Mesenchymal stem cell (in vitro differentiated cells and primary cell): Measurements from ENCODE around the gene SCN2B.

ENCODE experiments used
- DNase-seq: peaks from one replicate; pipeline ENCODE4 v3.0.0-alpha.2; 2013
- H2AFZ ChIP-seq: one replicate; pipeline ENCODE4 v1.6.1; 2013; ENCODE audit warnings: low read depth, mild to moderate bottlenecking, control low read depth, inconsistent platforms, low read length, moderate library complexity
- H2AK5ac ChIP-seq: 2 replicates; pipeline ENCODE4 v1.6.1; 2013; ENCODE audit warnings: low read length, moderate library complexity, mild to moderate bottlenecking, inconsistent platforms; ENCODE audit not compliant: severe bottlenecking
- H2BK120ac ChIP-seq: one replicate; pipeline ENCODE4 v1.6.1; 2013; ENCODE audit warnings: low read depth, mild to moderate bottlenecking, inconsistent platforms, low read length, moderate library complexity
- H2BK12ac ChIP-seq, 2 experiments: one replicate each; pipeline ENCODE4 v1.6.1; 2013; ENCODE audit warnings: inconsistent platforms in 2 of 2, low read length in 2 of 2, mild to moderate bottlenecking in 2 of 2, moderate library complexity in 2 of 2, control low read depth in 1 of 2
- H2BK15ac ChIP-seq: one replicate; pipeline ENCODE4 v1.6.1; 2013; ENCODE audit warnings: mild to moderate bottlenecking, low read depth, inconsistent platforms; ENCODE audit not compliant: poor library complexity, severe bottlenecking
- H2BK5ac ChIP-seq: 2 replicates; pipeline ENCODE4 v1.6.1; 2013; ENCODE audit warnings: low read depth, mild to moderate bottlenecking, low read length, control low read depth, inconsistent platforms; ENCODE audit not compliant: poor library complexity, severe bottlenecking
- H3K14ac ChIP-seq, 2 experiments: one replicate each; pipeline ENCODE4 v1.6.1; 2013; ENCODE audit warnings: inconsistent platforms in 2 of 2, low read length in 2 of 2, control low read depth in 1 of 2, mild to moderate bottlenecking in 1 of 2, moderate library complexity in 1 of 2
- H3K18ac ChIP-seq, 2 experiments: one replicate each; pipeline ENCODE4 v1.6.1; 2013; ENCODE audit warnings: inconsistent platforms in 2 of 2, low read length in 2 of 2, control low read depth in 1 of 2, low read depth in 1 of 2, mild to moderate bottlenecking in 1 of 2
- H3K23ac ChIP-seq, 2 experiments: one replicate each; pipeline ENCODE4 v1.6.1; 2013; ENCODE audit warnings: inconsistent platforms in 2 of 2, low read length in 2 of 2, mild to moderate bottlenecking in 2 of 2, moderate library complexity in 2 of 2, control low read depth in 1 of 2
- H3K27ac ChIP-seq: 2 replicates; pipeline ENCODE4 v1.5.1; 2013; ENCODE audit warnings: mild to moderate bottlenecking, moderate library complexity, low read length, control low read depth, inconsistent platforms; ENCODE audit not compliant: poor library complexity, severe bottlenecking
- H3K27me3 ChIP-seq, 2 experiments: 2 replicates each; pipeline versions ENCODE4 v1.6.1 to v1.7.0; 2013; ENCODE audit warnings: low read length in 2 of 2, mild to moderate bottlenecking in 2 of 2, moderate library complexity in 2 of 2, control low read depth in 1 of 2, inconsistent platforms in 1 of 2; ENCODE audit not compliant: control insufficient read depth in 1 of 2, insufficient read depth in 1 of 2
- H3K36me3 ChIP-seq, 2 experiments: 2 replicates each; pipeline versions ENCODE4 v1.6.1 to v1.7.0; 2013; ENCODE audit warnings: low read length in 2 of 2, control low read depth in 1 of 2, inconsistent platforms in 1 of 2, low read depth in 1 of 2, mild to moderate bottlenecking in 1 of 2; ENCODE audit not compliant: insufficient read depth in 2 of 2, control insufficient read depth in 1 of 2
- H3K4ac ChIP-seq, 2 experiments: one replicate each; pipeline ENCODE4 v1.6.1; 2013; ENCODE audit warnings: inconsistent platforms in 2 of 2, low read length in 2 of 2, mild to moderate bottlenecking in 2 of 2, moderate library complexity in 2 of 2, control low read depth in 1 of 2, low read depth in 1 of 2
- H3K4me1 ChIP-seq: 2 replicates; pipeline ENCODE4 v1.6.1; 2013; ENCODE audit warnings: low read depth, low read length, control low read depth; ENCODE audit not compliant: control insufficient read depth, insufficient read depth
- H3K4me2 ChIP-seq: 2 replicates; pipeline ENCODE4 v1.6.1; 2013; ENCODE audit warnings: low read length, mild to moderate bottlenecking, inconsistent platforms; ENCODE audit not compliant: poor library complexity, severe bottlenecking
- H3K4me3 ChIP-seq, 2 experiments: 2 replicates each; pipeline versions ENCODE4 v1.5.1 to v1.7.0; 2013; ENCODE audit warnings: low read length in 2 of 2, mild to moderate bottlenecking in 2 of 2, control low read depth in 1 of 2, low read depth in 1 of 2; ENCODE audit not compliant: insufficient read depth in 1 of 2
- H3K79me1 ChIP-seq: replicated peaks from 2 replicates; pipeline ENCODE4 v1.6.1; 2013; ENCODE audit warnings: mild to moderate bottlenecking, control low read depth, low read length, inconsistent platforms; ENCODE audit not compliant: poor library complexity, severe bottlenecking
- H3K9ac ChIP-seq: 2 replicates; pipeline ENCODE4 v1.7.0; 2013; ENCODE audit warnings: mild to moderate bottlenecking, low read length, moderate library complexity
- H3K9me3 ChIP-seq: 2 replicates; pipeline ENCODE4 v1.7.0; 2013; ENCODE audit warnings: mild to moderate bottlenecking, low read length; ENCODE audit not compliant: control insufficient read depth
- H4K8ac ChIP-seq: one replicate; pipeline ENCODE4 v1.6.1; 2013; ENCODE audit warnings: inconsistent platforms, mild to moderate bottlenecking, low read length, moderate library complexity
- H4K91ac ChIP-seq: one replicate; pipeline ENCODE4 v1.6.1; 2013; ENCODE audit warnings: mild to moderate bottlenecking, low read length, inconsistent platforms
- WGBS: methylation state at CpG from one replicate; pipeline ENCODE4 v1.1.7; 2013; ENCODE audit warnings: mixed read lengths; 5-methylcytosine and 5-hydroxymethylcytosine counted together

SCN2B gene

GRCh38 chr11:118169300-118170140, 6.9 kb downstream of the SCN2B start:
- H3K27me3 ChIP-seq: peaks cover 82 to 83% of the 10 kb centered on the region in 2 experiments
- H3K79me1 ChIP-seq: no peaks in the 10 kb centered on the region
- H3K9ac ChIP-seq: no peak overlapping the region
- 71% methylated on average over 6 of the region's 7 CpGs for WGBS
- no peak overlapping the region for H3K4ac ChIP-seq
- H3K4me1 ChIP-seq: peaks cover 7% of the 10 kb centered on the region
- no peak overlapping the region for H3K18ac ChIP-seq
- H3K14ac ChIP-seq: no peak overlapping the region
- DNase-seq: no peak
- no peak overlapping the region for H3K4me3 ChIP-seq
- no peak overlapping the region for H2BK5ac ChIP-seq
- H3K36me3 ChIP-seq: no peaks in the 10 kb centered on the region
- H4K91ac ChIP-seq: no peak overlapping the region
- H2AK5ac ChIP-seq: no peak overlapping the region
- no peak overlapping the region for H3K23ac ChIP-seq
- H3K27ac ChIP-seq: no peak overlapping the region
- H4K8ac ChIP-seq: no peak overlapping the region
- no peak overlapping the region for H2BK12ac ChIP-seq
- H3K4me2 ChIP-seq: no peak overlapping the region
- no peak overlapping the region for H2BK120ac ChIP-seq
- H2AFZ ChIP-seq: no peak overlapping the region
- no peaks in the 10 kb centered on the region for H3K9me3 ChIP-seq
- H2BK15ac ChIP-seq: no peak overlapping the region

DNA sequence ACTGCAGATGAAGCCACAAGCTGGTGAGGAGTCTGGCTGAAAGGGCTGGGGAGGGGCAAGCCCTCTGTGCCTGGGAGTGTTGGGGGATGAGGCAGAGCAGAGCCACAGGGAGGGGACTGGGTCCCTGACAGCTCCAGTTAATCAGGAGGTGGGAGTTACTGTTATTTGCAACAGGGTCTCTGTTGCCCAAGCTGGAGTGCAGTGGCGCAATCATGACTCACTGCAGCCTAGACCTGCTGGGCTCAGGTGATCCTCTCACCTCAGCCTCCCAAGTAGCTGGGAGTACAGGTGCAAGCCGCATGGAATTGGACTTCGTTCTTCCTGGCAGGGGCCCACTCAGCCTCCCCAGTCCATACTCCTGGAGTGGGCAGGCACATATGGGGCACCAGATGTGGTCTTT, 7.7 kb downstream of the SCN2B start:
- Histone ChIP-seq H3K36me3 (no peaks in the 10 kb centered on the region), H4K91ac (no peak overlapping the region), H4K8ac (no peak overlapping the region), H3K27me3 (peaks cover 82 to 84% of the 10 kb centered on the region in 2 experiments), H3K14ac (no peak overlapping the region), H3K23ac (no peak overlapping the region), H3K18ac (no peak overlapping the region), H3K9ac (no peak overlapping the region), H3K4ac (no peak overlapping the region), H2BK120ac (no peak overlapping the region), H3K79me1 (no peaks in the 10 kb centered on the region), H2BK15ac (no peak overlapping the region), H2BK12ac (no peak overlapping the region), H3K4me1 (peaks cover 7% of the 10 kb centered on the region), H2BK5ac (no peak overlapping the region), H2AK5ac (no peak overlapping the region), H3K9me3 (no peaks in the 10 kb centered on the region), H3K4me2 (no peak overlapping the region), H2AFZ (no peak overlapping the region), H3K27ac (no peak overlapping the region), H3K4me3 (no peak overlapping the region)
- WGBS: 92% methylated on average over 2 of the region's 3 CpGs
- DNase-seq: no peak

GRCh38 chr11:118168316-118168715, 8.1 kb downstream of the SCN2B start:
- 76% methylated on average over 8 of the region's 8 CpGs for WGBS

DNA sequence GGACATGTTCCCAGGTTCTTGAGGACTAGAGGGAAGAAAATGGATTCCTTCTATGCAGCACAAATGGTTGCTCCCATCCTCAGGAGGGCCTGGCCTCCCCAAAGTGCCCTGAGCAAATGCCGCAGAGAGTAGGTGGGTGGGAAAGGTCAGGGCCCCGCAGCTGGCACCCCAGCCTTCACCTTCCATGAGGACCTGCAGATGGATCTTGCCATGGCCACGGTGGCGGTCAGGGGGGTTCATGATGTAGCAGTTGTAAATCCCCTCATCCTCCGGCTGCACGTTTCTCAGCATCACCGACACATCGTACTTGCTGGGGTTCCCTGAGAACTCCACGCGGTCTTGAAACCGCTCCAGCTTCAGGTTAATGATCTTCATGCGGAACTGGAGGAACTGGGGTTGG, 8.5 kb downstream of the SCN2B start:
- Histone ChIP-seq H3K79me1 (no peaks in the 10 kb centered on the region), H3K4ac (no peak overlapping the region), H2BK5ac (no peak overlapping the region), H3K18ac (no peak overlapping the region), H2AFZ (no peak overlapping the region), H3K23ac (no peak overlapping the region), H3K4me2 (no peak overlapping the region), H2AK5ac (no peak overlapping the region), H4K91ac (no peak overlapping the region), H3K27ac (no peak overlapping the region), H2BK12ac (no peak overlapping the region), H3K9ac (no peak overlapping the region), H3K14ac (no peak overlapping the region), H3K4me3 (no peak overlapping the region), H3K4me1 (peaks cover 7% of the 10 kb centered on the region), H3K27me3 (peaks cover 84% of the 10 kb centered on the region in 2 experiments), H2BK120ac (no peak overlapping the region), H3K9me3 (no peaks in the 10 kb centered on the region), H3K36me3 (no peaks in the 10 kb centered on the region), H2BK15ac (no peak overlapping the region), H4K8ac (no peak overlapping the region)
- 85% methylated on average over 11 of the region's 12 CpGs for WGBS
- DNase-seq: no peak

More at GRCh38 chr11:118168316-118168715, 8.1 kb downstream of the SCN2B start:
- no peaks in the 10 kb centered on the region for H3K79me1 ChIP-seq
- no peak overlapping the region for H2BK120ac ChIP-seq
- H3K27ac ChIP-seq: no peak overlapping the region
- no peak overlapping the region for H2BK15ac ChIP-seq
- H3K14ac ChIP-seq: no peak overlapping the region
- H3K9me3 ChIP-seq: no peaks in the 10 kb centered on the region
- no peak overlapping the region for H2AFZ ChIP-seq
- H3K4me2 ChIP-seq: no peak overlapping the region
- H3K18ac ChIP-seq: no peak overlapping the region
- peaks cover 83 to 84% of the 10 kb centered on the region in 2 experiments for H3K27me3 ChIP-seq
- H2BK5ac ChIP-seq: no peak overlapping the region
- no peak overlapping the region for H4K91ac ChIP-seq
- H3K4me1 ChIP-seq: peaks cover 7% of the 10 kb centered on the region
- no peak overlapping the region for H3K4ac ChIP-seq
- no peak overlapping the region for H4K8ac ChIP-seq
- H2BK12ac ChIP-seq: no peak overlapping the region
- H2AK5ac ChIP-seq: no peak overlapping the region
- no peak overlapping the region for H3K4me3 ChIP-seq
- DNase-seq: no peak
- H3K9ac ChIP-seq: no peak overlapping the region
- no peaks in the 10 kb centered on the region for H3K36me3 ChIP-seq
- H3K23ac ChIP-seq: no peak overlapping the region
